GM13977 (cell line): ENCODE results near the gene TPSAB1.

Experiments
- DNase-seq: peaks from one replicate; pipeline ENCODE4 v3.0.0; 2012; ENCODE audit warnings: low spot score
- in situ Hi-C: fragments of 300-500 bp; cut with MboI; formaldehyde crosslinking; loops from one replicate; pipeline ENCODE4 v1.12.0; 2022; ENCODE audit warnings: low sequenced_read_pairs, low pct_unique_long_range_greater_than_20kb, mixed read lengths, inconsistent platforms; ENCODE audit not compliant: unreplicated experiment
- TF ChIP-seq, protein P1 (sequence below): IDR thresholded peaks from 2 replicates; pipeline ENCODE4 v1.5.1; 2012; ENCODE audit warnings: mild to moderate bottlenecking, control low read depth; ENCODE audit not compliant: insufficient read depth; ENCODE audit errors: extremely low read depth, missing control alignments

TPSAB1 gene

DNA sequence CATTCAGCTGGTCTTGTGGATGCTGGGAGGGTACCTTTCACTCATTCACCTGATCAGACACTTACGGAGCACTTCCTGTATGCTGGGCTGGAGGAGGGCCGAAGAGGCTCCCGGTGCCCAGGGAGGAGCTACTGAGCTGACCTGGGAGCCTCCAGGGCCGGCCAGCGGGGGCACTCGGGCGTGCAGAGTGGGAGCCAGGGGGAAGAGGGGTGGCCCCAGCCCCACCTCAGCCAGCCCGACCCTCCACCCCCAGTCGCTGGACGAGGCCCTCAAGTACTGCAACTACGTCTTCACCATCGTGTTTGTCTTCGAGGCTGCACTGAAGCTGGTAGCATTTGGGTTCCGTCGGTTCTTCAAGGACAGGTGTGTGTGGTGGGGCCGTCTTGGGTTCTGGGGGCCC lies 25.8 kb upstream of the TPSAB1 start:
- DNase-seq = no peak
- TF ChIP-seq, protein P1, sequence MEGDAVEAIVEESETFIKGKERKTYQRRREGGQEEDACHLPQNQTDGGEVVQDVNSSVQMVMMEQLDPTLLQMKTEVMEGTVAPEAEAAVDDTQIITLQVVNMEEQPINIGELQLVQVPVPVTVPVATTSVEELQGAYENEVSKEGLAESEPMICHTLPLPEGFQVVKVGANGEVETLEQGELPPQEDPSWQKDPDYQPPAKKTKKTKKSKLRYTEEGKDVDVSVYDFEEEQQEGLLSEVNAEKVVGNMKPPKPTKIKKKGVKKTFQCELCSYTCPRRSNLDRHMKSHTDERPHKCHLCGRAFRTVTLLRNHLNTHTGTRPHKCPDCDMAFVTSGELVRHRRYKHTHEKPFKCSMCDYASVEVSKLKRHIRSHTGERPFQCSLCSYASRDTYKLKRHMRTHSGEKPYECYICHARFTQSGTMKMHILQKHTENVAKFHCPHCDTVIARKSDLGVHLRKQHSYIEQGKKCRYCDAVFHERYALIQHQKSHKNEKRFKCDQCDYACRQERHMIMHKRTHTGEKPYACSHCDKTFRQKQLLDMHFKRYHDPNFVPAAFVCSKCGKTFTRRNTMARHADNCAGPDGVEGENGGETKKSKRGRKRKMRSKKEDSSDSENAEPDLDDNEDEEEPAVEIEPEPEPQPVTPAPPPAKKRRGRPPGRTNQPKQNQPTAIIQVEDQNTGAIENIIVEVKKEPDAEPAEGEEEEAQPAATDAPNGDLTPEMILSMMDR = no peak
- in situ Hi-C loops = no loop called here

DNA sequence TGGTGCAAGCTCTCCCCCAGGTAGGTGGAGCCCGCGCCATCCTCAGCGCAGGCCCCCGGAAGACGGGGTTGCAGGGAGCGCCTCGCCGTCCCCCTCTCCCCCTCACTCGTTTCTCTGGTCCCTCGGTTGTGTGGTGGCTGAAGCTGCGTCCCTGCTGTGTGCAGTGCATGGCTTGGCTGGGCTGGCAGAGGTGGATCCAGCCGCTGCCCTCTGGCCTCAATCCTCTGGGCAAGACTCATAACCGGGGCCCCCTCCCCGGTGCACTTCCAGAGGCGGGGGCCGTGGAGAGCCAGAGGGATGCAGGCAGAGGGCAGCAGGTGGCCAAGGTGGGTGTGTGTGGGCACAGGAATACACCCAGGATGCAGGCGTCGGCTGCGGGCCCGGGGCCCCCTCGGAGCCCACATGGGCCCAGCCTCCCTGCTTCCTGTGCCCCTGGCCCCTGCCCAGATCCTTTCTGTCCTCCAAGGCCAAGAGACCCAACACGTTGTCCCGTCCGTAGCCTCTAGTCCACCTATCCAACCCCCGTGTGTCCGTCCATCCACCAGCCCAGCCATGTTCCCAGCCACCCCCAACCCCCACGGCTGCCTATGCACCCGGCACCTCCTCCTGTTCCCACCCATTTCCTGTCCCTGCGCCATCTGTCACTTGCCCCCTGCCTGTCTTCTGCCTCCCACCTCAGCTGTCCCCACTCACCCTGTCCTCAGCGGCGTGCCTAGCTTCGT lies 24.8 kb upstream of the TPSAB1 start:
- in situ Hi-C loops = no loop called here
- TF ChIP-seq, protein P1 = no peak
- DNase-seq = no peak

DNA sequence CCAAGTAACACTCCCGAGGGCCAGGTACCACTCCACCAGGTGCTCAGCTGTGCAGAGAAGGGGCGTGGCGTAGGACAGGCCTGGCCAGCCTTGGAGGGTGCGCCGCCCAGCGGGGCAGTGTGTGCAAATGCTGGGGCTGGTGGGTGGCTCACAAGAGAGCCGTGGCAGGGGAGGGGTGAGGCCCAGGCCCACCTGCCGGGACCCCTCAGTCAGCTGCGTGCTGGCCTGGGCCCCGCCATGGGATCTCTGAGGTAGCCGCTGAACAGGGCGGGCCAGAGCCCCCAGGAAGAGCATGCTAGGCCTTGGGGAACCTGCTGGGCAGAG lies 24.2 kb upstream of the TPSAB1 start:
- TF ChIP-seq, protein P1 = no peak
- DNase-seq = no peak
- in situ Hi-C loops = no loop called here

DNA sequence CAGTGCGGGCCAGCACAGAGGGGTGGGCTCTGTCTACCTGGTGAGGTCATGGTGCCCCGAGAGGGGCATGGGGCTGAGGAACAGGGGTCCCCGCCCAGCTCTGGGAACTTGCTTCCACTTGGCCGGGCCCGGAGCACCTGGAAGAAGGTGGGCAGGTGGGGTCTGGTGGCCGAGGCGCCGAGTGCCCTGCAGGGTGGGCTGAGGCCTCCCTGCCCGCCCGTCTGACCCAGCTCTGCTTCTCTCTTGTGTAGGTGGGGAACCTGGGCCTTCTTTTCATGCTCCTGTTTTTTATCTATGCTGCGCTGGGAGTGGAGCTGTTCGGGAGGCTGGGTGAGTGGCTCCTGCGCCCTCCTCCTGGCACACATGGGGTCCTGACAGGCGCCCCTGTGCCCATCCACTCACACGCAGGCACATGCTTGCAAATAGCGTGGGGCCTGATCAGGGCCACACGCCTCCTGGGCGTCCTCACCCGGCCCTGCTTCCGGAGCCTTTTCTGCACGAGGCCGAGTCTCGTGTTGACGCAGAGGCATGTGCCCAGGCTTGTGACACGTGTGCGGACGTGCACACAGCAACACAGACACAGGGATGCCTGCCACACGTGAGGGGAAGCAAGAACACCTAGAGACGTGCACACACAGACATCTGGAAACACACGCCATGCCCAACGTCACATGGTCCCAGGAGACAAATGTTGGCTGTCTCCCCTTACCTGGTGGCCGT lies 23.7 kb upstream of the TPSAB1 start:
- TF ChIP-seq, protein P1 = no peak
- in situ Hi-C loops = no loop called here
- DNase-seq = no peak

DNA sequence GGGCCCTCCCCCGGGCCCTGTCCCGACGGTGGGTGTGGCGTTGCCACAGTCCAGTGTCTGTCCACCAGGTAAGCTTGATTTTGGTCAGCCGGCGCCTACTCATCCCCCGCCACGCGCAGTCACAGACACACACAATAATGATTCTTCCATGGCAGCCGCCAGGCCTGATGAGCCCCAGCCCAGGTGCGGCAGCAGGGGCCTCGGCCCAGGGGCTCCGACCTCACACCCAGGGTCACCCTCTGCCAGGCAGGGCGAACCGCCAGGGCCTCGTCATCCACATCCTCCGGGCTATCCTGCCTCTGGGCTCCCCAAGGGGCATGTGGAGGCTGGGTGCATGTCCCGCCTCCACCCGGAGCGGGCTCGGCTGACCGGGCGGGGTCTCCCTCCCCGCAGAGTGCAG lies 23.0 kb upstream of the TPSAB1 start:
- TF ChIP-seq, protein P1 = no peak
- in situ Hi-C loops = no loop called here
- no peak for DNase-seq

DNA sequence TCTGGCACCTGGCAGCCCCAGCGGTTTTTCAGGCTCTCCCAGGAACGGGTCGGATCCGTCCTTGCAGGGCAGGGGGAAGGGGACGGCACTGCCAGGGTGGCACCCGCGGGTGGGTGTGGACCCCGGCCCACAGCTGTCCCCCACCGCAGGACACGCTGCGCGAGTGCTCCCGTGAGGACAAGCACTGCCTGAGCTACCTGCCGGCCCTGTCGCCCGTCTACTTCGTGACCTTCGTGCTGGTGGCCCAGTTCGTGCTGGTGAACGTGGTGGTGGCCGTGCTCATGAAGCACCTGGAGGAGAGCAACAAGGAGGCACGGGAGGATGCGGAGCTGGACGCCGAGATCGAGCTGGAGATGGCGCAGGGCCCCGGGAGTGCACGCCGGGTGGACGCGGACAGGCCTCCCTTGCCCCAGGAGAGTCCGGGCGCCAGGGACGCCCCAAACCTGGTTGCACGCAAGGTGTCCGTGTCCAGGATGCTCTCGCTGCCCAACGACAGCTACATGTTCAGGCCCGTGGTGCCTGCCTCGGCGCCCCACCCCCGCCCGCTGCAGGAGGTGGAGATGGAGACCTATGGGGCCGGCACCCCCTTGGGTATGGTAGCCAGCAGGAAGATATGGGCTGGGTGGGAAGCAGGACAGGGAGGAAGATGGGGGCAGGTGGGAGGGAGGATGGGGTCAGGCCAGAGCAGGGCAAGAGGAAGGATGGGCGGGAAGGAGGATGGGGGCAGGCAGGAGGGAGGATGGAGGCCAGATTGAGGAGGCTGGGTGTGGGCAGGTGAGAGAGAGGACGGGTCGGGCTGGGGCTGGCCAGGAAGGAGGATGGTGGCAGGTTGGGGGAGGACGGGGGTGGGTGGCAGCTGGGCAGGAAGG lies 22.2 kb upstream of the TPSAB1 start:
- in situ Hi-C loops = no loop called here
- TF ChIP-seq, protein P1 = no peak
- no peak for DNase-seq
